NCI-H226 (cell line): ENCODE data around the gene PLCG2.
"Not testable (repeated sequence)": the region's sequence is repeated elsewhere in the genome, so short reads cannot be mapped to it uniquely, and the experiment has no call there.

ENCODE experiments used
- DNase-seq: peaks from one replicate; pipeline ENCODE4 v3.0.0-alpha.2; 2015

PLCG2 gene

GRCh38 chr16:81755915-81756614, 23.0 kb upstream of the PLCG2 start:
- no peak for DNase-seq

- no peak for DNase-seq
These were observed 22.3 kb upstream of the PLCG2 start for GRCh38 chr16:81756615-81757356.

- DNase-seq: peak; percentile 62
These were observed 20.7 kb upstream of the PLCG2 start for GRCh38 chr16:81758376-81758775.

GRCh38 chr16:81762322-81762721, 16.8 kb upstream of the PLCG2 start:
- DNase-seq: not testable (repeated sequence)

GRCh38 chr16:81765111-81765919, 13.8 kb upstream of the PLCG2 start:
- DNase-seq: no peak

GRCh38 chr16:81765969-81766368, 13.1 kb upstream of the PLCG2 start:
- DNase-seq: no peak

- no peak for DNase-seq
These were observed 11.0 kb upstream of the PLCG2 start for GRCh38 chr16:81767987-81768592.

- no peak for DNase-seq
These were observed 9.1 kb upstream of the PLCG2 start for GRCh38 chr16:81770008-81770407.

GRCh38 chr16:81774348-81774747, 4.7 kb upstream of the PLCG2 start:
- no peak for DNase-seq

GRCh38 chr16:81775570-81775969, 3.5 kb upstream of the PLCG2 start:
- DNase-seq: no peak

GRCh38 chr16:81778231-81778630, 860 bp upstream of the PLCG2 start:
- no peak for DNase-seq

GRCh38 chr16:81779536-81780320, 637 bp downstream of the PLCG2 start:
- no peak for DNase-seq

GRCh38 chr16:81780350-81780749, 1.3 kb downstream of the PLCG2 start:
- DNase-seq: no peak

- no peak for DNase-seq
These were observed 3.1 kb downstream of the PLCG2 start for GRCh38 chr16:81782236-81782635.

- no peak for DNase-seq
These were observed 5.1 kb downstream of the PLCG2 start for GRCh38 chr16:81784072-81784795.

GRCh38 chr16:81785138-81785924, 6.2 kb downstream of the PLCG2 start:
- no peak for DNase-seq

GRCh38 chr16:81786321-81786720, 7.2 kb downstream of the PLCG2 start:
- DNase-seq: peak; percentile 57

GRCh38 chr16:81786868-81787267, 7.8 kb downstream of the PLCG2 start:
- no peak for DNase-seq

GRCh38 chr16:81787659-81788058, 8.6 kb downstream of the PLCG2 start:
- DNase-seq: no peak

GRCh38 chr16:81790277-81790676, 11.2 kb downstream of the PLCG2 start:
- no peak for DNase-seq
